Esophagus squamous epithelium (tissue), 5 donors: ENCODE data around the gene SERPINI1. TPM values are rescaled to one million over a fixed set of nuclear protein-coding genes. Genes with fewer than 3 reads are reported as not detected.

Experiments
- DNase-seq: peaks from one replicate; lab custom pipeline; 2025; lab: John Stamatoyannopoulos, UW
- H3K27ac ChIP-seq, 4 donors: fragments of 200-600 bp; sonication (generic); one replicate each; pipeline ENCODE4 v1.5.1; 2016 to 2019; ENCODE audit warnings: mild to moderate bottlenecking in 1 of 4
- H3K27me3 ChIP-seq, 4 donors: fragments of 200-600 bp; sonication (generic); 1 replicate in 3 of 4; 2 replicates in 1 of 4; pipeline versions ENCODE4 v1.5.1 to v1.6.0; 2017 to 2021; ENCODE audit warnings: antibody characterized with exemption in 1 of 4
- H3K36me3 ChIP-seq, 3 donors: fragments of 200-600 bp; sonication (generic); one replicate each; pipeline ENCODE4 v1.5.1; 2016 to 2019
- H3K4me1 ChIP-seq, 3 donors: fragments of 200-600 bp; sonication (generic); one replicate each; pipeline ENCODE4 v1.5.1; 2017 to 2019
- H3K4me3 ChIP-seq, 4 donors: fragments of 200-600 bp; sonication (generic); 1 replicate in 3 of 4; 2 replicates in 1 of 4; pipeline ENCODE4 v1.5.1; 2016 to 2019; ENCODE audit warnings: mild to moderate bottlenecking in 2 of 4, moderate library complexity in 1 of 4
- H3K9me3 ChIP-seq, 3 donors: fragments of 200-600 bp; sonication (generic); one replicate each; pipeline ENCODE4 v1.5.1; 2016 to 2019
- CTCF ChIP-seq, 6 experiments: fragments of 450-650 bp in 4 of 6; fragments of 200-600 bp in 2 of 6; sonication (generic) in 2 of 6; IDR thresholded peaks; one replicate each; pipeline ENCODE4 v1.5.1; 2016 to 2019; ENCODE audit warnings: antibody characterized with exemption in 6 of 6, mild to moderate bottlenecking in 4 of 6, moderate library complexity in 4 of 6
- POLR2A ChIP-seq, 4 donors: fragments of 450-650 bp; IDR thresholded peaks; one replicate each; pipeline ENCODE4 v1.6.1; 2017; ENCODE audit warnings: antibody characterized with exemption in 4 of 4, mild to moderate bottlenecking in 4 of 4, moderate library complexity in 3 of 4
- WGBS, 2 donors: methylation state at CpG; one replicate each; pipeline ENCODE4 v1.1.5; 2018; 5-methylcytosine and 5-hydroxymethylcytosine counted together
- intact Hi-C: fragments of 100-400 bp; cut with DNase I; formaldehyde crosslinking; loops from one replicate; pipeline ENCODE4 v1.15.0; 2022
- total RNA-seq, 4 donors: library from RNA; depleted of rRNA; stranded (reverse); fragments of >200 nt; gene quantifications; one replicate each; pipeline ENCODE4 v1.1.0, GENCODE V29; 2016
- donor health status: DM: yes; HTN: yes; CAD: no.

The SERPINI1 gene
- total RNA-seq, 4 donors from 2014 or later = 1.1 to 4.4 (median 3.5) TPM

- intact Hi-C loops = no loop called here
- WGBS, 2 donors = 70 to 95% methylated on average over 5 to 8 of the region's 9 CpGs
- H3K4me3 ChIP-seq = no peak overlapping the region
- H3K36me3 ChIP-seq = no peaks in the 10 kb centered on the region
- H3K4me1 ChIP-seq = peaks cover 0 to 19% (median 0%) of the 10 kb centered on the region in 3 donors
- no peak for TF ChIP-seq CTCF (IDR thresholded peaks at IDR 0.05)
- TF ChIP-seq POLR2A (IDR thresholded peaks at IDR 0.05) = no peak
- DNase-seq = no peak
- H3K27me3 ChIP-seq = no peaks in the 10 kb centered on the region
- no peaks in the 10 kb centered on the region for H3K9me3 ChIP-seq
- H3K27ac ChIP-seq = peak overlapping the region in 1 of 4 donors; percentile 29
These were observed 128.5 kb downstream of the SERPINI1 start for GRCh38 chr3:167863811-167864551.

DNA sequence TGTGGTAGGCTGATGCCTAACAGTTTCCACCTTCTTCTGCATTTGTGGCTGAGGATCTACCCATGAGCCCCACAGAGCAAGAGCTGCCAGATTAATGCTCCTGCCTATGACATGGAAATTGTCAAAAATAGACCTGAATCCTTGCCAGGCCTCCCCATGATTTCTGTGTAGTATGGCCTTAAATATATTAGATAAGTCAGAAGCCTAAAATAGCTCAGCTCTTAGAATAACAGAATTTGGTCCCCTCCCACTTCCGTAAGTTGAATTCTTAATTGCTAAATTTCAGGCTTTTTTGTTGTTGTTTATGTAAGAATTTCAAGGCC, 129.0 kb downstream of the SERPINI1 start:
- Histone ChIP-seq H3K9me3 (no peaks in the 10 kb centered on the region), H3K36me3 (no peaks in the 10 kb centered on the region), H3K27me3 (no peaks in the 10 kb centered on the region), H3K27ac (no peak overlapping the region), H3K4me1 (peaks cover 0 to 19% (median 0%) of the 10 kb centered on the region in 3 donors), H3K4me3 (no peak overlapping the region)
- 75 to 90% methylated on average over 1 of the region's 1 CpG for WGBS, 2 donors
- intact Hi-C loops = no loop called here
- no peak for DNase-seq
- TF ChIP-seq POLR2A (IDR thresholded peaks at IDR 0.05) = no peak
- no peak for TF ChIP-seq CTCF (IDR thresholded peaks at IDR 0.05)

DNA sequence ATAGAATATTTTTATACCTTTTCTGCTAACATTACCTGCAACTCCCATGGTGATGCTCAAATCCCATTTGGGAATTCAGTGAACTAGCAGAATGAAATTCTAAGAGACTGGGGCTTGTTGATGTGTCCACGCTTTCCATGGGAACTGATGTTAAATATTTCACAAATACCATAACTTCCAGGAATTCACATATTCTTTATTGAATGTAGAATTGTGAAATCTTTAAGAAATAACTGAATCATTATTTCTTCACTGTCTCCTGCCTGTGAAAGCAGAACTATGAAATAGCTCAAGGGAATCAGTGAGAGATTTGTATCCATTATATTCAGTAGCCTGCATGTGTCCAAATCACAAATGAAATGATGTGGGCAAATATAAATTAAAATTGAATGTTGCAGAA, 130.8 kb downstream of the SERPINI1 start:
- Histone ChIP-seq H3K27ac (no peak overlapping the region), H3K4me3 (no peak overlapping the region), H3K4me1 (peaks cover 0 to 15% (median 0%) of the 10 kb centered on the region in 3 donors), H3K9me3 (no peaks in the 10 kb centered on the region), H3K36me3 (no peaks in the 10 kb centered on the region), H3K27me3 (no peaks in the 10 kb centered on the region)
- TF ChIP-seq CTCF (IDR thresholded peaks at IDR 0.05) = no peak
- no peak for TF ChIP-seq POLR2A (IDR thresholded peaks at IDR 0.05)
- intact Hi-C loops = no loop called here
- DNase-seq = no peak
- WGBS, 2 donors = 58 to 78% methylated on average over 1 of the region's 1 CpG

DNA sequence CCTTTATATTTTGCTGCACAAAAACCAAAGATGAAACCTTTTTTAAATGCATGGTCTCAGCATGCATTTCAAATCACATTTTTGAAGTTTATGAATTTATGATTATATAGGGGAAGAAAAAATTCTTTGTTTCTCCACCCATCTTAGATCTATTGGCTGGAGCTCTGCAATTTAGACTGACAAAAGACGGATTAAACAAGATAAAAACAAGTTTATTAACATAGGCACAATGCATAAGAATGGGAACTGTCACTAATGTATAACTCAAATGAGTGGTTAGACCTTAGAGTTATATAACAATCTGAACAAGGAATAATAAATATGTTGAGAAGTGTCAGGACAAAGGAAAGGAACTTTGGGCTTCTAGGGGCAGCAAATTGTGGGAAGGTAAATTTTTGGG, 132.5 kb downstream of the SERPINI1 start:
- 56 to 61% methylated on average over 1 of the region's 1 CpG for WGBS, 2 donors
- Histone ChIP-seq H3K4me1 (no peaks in the 10 kb centered on the region), H3K27me3 (no peaks in the 10 kb centered on the region), H3K4me3 (no peak overlapping the region), H3K9me3 (no peaks in the 10 kb centered on the region), H3K27ac (no peak overlapping the region), H3K36me3 (no peaks in the 10 kb centered on the region)
- intact Hi-C loops = no loop called here
- no peak for DNase-seq
- TF ChIP-seq CTCF (IDR thresholded peaks at IDR 0.05) = no peak
- TF ChIP-seq POLR2A (IDR thresholded peaks at IDR 0.05) = no peak

- peaks cover 0 to 4% (median 0%) of the 10 kb centered on the region in 3 donors for H3K4me1 ChIP-seq
- no peak overlapping the region for H3K4me3 ChIP-seq
- no peaks in the 10 kb centered on the region for H3K9me3 ChIP-seq
- WGBS, 2 donors = 75 to 88% methylated on average over 4 of the region's 4 CpGs
- DNase-seq = no peak
- no peaks in the 10 kb centered on the region for H3K36me3 ChIP-seq
- no peaks in the 10 kb centered on the region for H3K27me3 ChIP-seq
- H3K27ac ChIP-seq = no peak overlapping the region
- no peak for TF ChIP-seq POLR2A (IDR thresholded peaks at IDR 0.05)
- no peak for TF ChIP-seq CTCF (IDR thresholded peaks at IDR 0.05)
- intact Hi-C loops = no loop called here
These were observed 134.7 kb downstream of the SERPINI1 start for GRCh38 chr3:167870181-167870580.
